ENCODE data around the gene LCE2D. TPM values are rescaled to one million over a fixed set of nuclear protein-coding genes. Genes with fewer than 3 reads are reported as not detected.

The LCE2D gene
- not detected in 2 replicates for total RNA-seq

GRCh38 chr1:152663098-152663497, at the start of gene LCE2D:
TSS of gene LCE2D (plus strand) at chr1:152663380. CDS start at chr1:152664106, 726 bp downstream.

GRCh38 chr1:152613511-152613910, 49.7 kb upstream of the LCE2D start, which contains the start of gene LCE3B:
TSS of gene LCE3B (plus strand) at chr1:152613811. CDS start at chr1:152613811, 0 bp downstream.

GRCh38 chr1:152622803-152623202, 40.4 kb upstream of the LCE2D start, which contains the start of gene LCE3A:
TSS of gene LCE3A (minus strand) at chr1:152623103. CDS start at chr1:152623103, 0 bp downstream.

GRCh38 chr1:152674983-152675382, 11.8 kb downstream of the LCE2D start, which contains the start of gene LCE2C:
TSS of gene LCE2C (plus strand) at chr1:152675279. CDS start at chr1:152676016, 737 bp downstream.

GRCh38 chr1:152685823-152686222, 22.6 kb downstream of the LCE2D start, which contains the start of gene LCE2B:
TSS of gene LCE2B (plus strand) at chr1:152686123. CDS start at chr1:152686844, 721 bp downstream.

GRCh38 chr1:152697701-152698600, 34.8 kb downstream of the LCE2D start, which contains the start of gene LCE2A:
TSS of gene LCE2A (plus strand) at chr1:152698345. CDS start at chr1:152698902, 557 bp downstream.

GRCh38 chr1:152707860-152708259, 44.7 kb downstream of the LCE2D start, which contains the start of gene LCE4A:
TSS of gene LCE4A (plus strand) at chr1:152708160. CDS start at chr1:152709076, 916 bp downstream.

Small RNA genes lying within 50 kb of the gene (small RNA-seq; reads per million reads assigned to genes)
- gene LCE3A, result not detected
- not detected for gene LCE3B

Other genes starting within 250 kb of the LCE2D start
- gene CRNN, start 249.1 kb upstream of the LCE2D start, total RNA-seq, result not detected in 2 replicates
- not detected in 2 replicates for gene LCE5A, start 152.6 kb upstream of the LCE2D start, total RNA-seq
- gene CRCT1, start 148.9 kb upstream of the LCE2D start, total RNA-seq, result not detected in 2 replicates
- gene LCE3E, start 96.6 kb upstream of the LCE2D start, total RNA-seq, result not detected in 2 replicates
- gene LCE3D, start 82.9 kb upstream of the LCE2D start, total RNA-seq, result not detected in 2 replicates
- gene LCE3C, start 63.1 kb upstream of the LCE2D start, total RNA-seq, result not detected in 2 replicates
- gene LCE3B, start 49.6 kb upstream of the LCE2D start, total RNA-seq, result not detected in 2 replicates
- not detected in 2 replicates for gene LCE3A, start 40.3 kb upstream of the LCE2D start, total RNA-seq
- not detected in 2 replicates for gene LCE2C, start 11.9 kb downstream of the LCE2D start, total RNA-seq
- gene LCE2B, start 22.7 kb downstream of the LCE2D start, total RNA-seq, result not detected in 2 replicates
- gene LCE2A, start 35.0 kb downstream of the LCE2D start, total RNA-seq, result not detected in 2 replicates
- not detected in 2 replicates for gene LCE4A, start 44.8 kb downstream of the LCE2D start, total RNA-seq
- not detected in 2 replicates for gene KPRP, start 94.6 kb downstream of the LCE2D start, total RNA-seq
- not detected in 2 replicates for gene LCE1F, start 111.8 kb downstream of the LCE2D start, total RNA-seq
- not detected in 2 replicates for gene LCE1E, start 122.9 kb downstream of the LCE2D start, total RNA-seq
- gene LCE1D, start 133.3 kb downstream of the LCE2D start, total RNA-seq, result not detected in 2 replicates
- gene LCE1C, start 143.3 kb downstream of the LCE2D start, total RNA-seq, result not detected in 2 replicates
- not detected in 2 replicates for gene LCE1B, start 148.6 kb downstream of the LCE2D start, total RNA-seq
- not detected in 2 replicates for gene LCE1A, start 164.1 kb downstream of the LCE2D start, total RNA-seq
- gene LCE6A, start 179.5 kb downstream of the LCE2D start, total RNA-seq, result not detected in 2 replicates
- gene LCE7A, start 196.6 kb downstream of the LCE2D start, total RNA-seq, result not detected in 2 replicates
- gene SMCP, start 214.9 kb downstream of the LCE2D start, total RNA-seq, result not detected in 2 replicates
- gene IVL, start 245.2 kb downstream of the LCE2D start, total RNA-seq, result not detected in 2 replicates

Measured in hair follicle dermal papilla cell (primary cell).